ENCODE data around the gene RBPJL. TPM values are rescaled to one million over a fixed set of nuclear protein-coding genes. Genes with fewer than 3 reads are reported as not detected.
A peak's percentile ranks its signal among the peaks of the same experiment; 100 is the strongest.

RBPJL gene
- total RNA-seq, 1 experiment from 2014 or later, result not detected

DNA sequence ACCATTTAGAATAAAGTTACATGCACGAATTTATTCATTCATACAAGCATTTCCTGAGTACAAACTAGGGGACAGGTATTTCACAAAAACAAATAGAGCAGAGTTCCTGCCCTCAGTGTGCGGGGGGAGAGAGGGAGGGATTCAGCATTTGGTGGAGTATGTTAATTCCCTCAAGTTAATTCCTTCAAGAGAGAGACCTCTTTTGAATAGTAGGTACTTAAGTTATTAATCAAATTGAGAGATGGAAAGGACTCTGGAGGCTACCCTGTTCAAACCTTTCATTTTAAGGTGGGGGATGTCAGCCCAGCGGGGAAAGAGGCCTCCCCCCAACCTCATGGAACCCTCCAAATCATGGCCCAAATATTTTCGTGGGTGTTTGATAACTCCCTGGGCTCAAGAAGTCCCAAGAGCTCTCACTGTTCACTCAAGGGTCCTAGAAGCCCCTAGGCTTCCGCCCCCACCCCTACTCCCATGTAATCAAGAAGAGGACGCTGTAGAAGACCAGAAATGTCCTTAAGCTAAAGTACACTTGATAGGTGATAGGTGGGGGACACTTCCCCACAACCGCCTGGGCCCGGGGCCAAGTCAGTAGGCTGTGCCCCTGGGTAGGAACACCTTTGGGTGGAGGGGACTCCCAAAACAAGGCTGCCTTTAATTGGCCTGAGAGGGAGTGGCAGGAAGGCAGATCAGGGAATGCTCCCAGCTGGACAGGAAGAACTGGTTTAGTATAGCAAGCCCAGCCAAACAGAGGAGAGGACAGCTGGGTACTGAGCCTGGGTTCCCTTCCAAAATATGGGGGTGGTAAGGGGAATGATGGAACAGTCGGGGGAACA is 38.7 kb downstream of the RBPJL start:
- no peaks in the 10 kb centered on the region for H3K9me2 ChIP-seq (ENCODE audit: insufficient read depth)
- TF ChIP-seq, protein P1, sequence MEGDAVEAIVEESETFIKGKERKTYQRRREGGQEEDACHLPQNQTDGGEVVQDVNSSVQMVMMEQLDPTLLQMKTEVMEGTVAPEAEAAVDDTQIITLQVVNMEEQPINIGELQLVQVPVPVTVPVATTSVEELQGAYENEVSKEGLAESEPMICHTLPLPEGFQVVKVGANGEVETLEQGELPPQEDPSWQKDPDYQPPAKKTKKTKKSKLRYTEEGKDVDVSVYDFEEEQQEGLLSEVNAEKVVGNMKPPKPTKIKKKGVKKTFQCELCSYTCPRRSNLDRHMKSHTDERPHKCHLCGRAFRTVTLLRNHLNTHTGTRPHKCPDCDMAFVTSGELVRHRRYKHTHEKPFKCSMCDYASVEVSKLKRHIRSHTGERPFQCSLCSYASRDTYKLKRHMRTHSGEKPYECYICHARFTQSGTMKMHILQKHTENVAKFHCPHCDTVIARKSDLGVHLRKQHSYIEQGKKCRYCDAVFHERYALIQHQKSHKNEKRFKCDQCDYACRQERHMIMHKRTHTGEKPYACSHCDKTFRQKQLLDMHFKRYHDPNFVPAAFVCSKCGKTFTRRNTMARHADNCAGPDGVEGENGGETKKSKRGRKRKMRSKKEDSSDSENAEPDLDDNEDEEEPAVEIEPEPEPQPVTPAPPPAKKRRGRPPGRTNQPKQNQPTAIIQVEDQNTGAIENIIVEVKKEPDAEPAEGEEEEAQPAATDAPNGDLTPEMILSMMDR (IDR thresholded peaks at IDR 0.05 in 2 of 3, conservative IDR thresholded peaks at IDR 0.05 in 1 of 3; ENCODE audit: borderline replicate concordance in 1 of 3, insufficient read depth in 1 of 3, low read depth in 2 of 3, low read length in 2 of 3), result no peak
- peak; percentile 64 for TF ChIP-seq POLR2AphosphoS5 (IDR thresholded peaks at IDR 0.05; ENCODE audit: low read depth, low read length)
- H3K27ac ChIP-seq (ENCODE audit: low read depth, low read length), result peak overlapping the region; percentile 82
- RAD21 ChIA-PET (ENCODE audit: low non-redundant PET in 1 of 2, low total read pairs in 2 of 2, uncharacterized antibody in 2 of 2, unreplicated experiment in 2 of 2), result no interaction called here
- H3K27me3 ChIP-seq (ENCODE audit: insufficient read depth, low read length), result no peaks in the 10 kb centered on the region
- ATAC-seq (peak; percentile 37), DNase-seq (ENCODE audit: low read depth, low spot score) (no peak)
- peaks cover 73 to 83% of the 10 kb centered on the region in 2 experiments for H3K4me1 ChIP-seq (ENCODE audit: control insufficient read depth in 1 of 2, insufficient read depth in 2 of 2, low read length in 2 of 2)
- POLR2A ChIA-PET, result interaction anchor here (0.6 to 4.7 kb wide), 9 partner anchors 8 to 91 kb away, joined by 3 to 55 read pairs (median 4); partner anchors contain the start of gene SYS1
- H3K4me3 ChIP-seq (replicated peaks in 1 of 2; ENCODE audit: low read depth in 1 of 2, low read length in 2 of 2), result peak overlapping the region; percentile 82 to 84
- BruUV-seq (replicated peaks), result no TSS peak
- H4K20me1 ChIP-seq (ENCODE audit: insufficient read depth), result no peaks in the 10 kb centered on the region
- peaks cover 78% of the 10 kb centered on the region for H3K79me2 ChIP-seq (ENCODE audit: insufficient read depth, low read length)
- peaks cover 0 to 5% of the 10 kb centered on the region in 2 experiments; a peak in 1 of 4 replicates for H3K36me3 ChIP-seq (ENCODE audit: control insufficient read depth in 1 of 2, insufficient read depth in 2 of 2, low read length in 2 of 2)
- H3K9me3 ChIP-seq (ENCODE audit: control insufficient read depth in 1 of 2, insufficient read depth in 1 of 2, low read depth in 1 of 2, low read length in 2 of 2), result no peaks in the 10 kb centered on the region
- H3K4me2 ChIP-seq (ENCODE audit: low read length), result peak overlapping the region; percentile 91
- peak overlapping the region; percentile 80 for H3K9ac ChIP-seq (ENCODE audit: low read length)
- H2AFZ ChIP-seq (ENCODE audit: low read depth, low read length, poor library complexity, severe bottlenecking), result no peak overlapping the region
- intact Hi-C loops (cut with micrococcal nuclease), result no loop called here
- CTCF ChIA-PET, result interaction anchor here (0.9 to 1.3 kb wide), 2 partner anchors 29 to 34 kb away, joined by 3 to 4 read pairs; no protein-coding TSS in a partner anchor

DNA sequence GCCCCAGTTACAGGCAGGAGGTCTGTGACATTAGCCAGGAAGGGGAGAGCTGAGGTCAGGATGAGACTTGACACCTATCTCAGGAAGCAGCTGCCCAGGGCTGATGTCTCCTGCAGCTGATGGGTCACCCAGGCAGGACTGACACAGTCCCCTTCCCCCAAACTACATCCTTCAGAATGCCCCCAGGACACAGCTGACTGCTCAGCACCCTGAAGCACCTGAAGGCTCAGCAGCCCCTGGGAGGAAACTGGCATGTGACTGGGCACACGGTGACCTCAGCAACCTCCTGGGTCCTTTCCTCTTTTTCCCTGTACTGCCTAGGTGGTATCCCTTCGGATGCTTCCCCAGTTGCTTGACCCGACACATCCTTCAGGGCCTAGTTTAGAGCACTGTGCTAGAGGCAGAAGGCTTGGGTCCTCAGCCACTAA is 39.7 kb downstream of the RBPJL start:
- POLR2A ChIA-PET, result interaction anchor here (0.9 to 4.7 kb wide), 8 partner anchors 9 to 90 kb away, joined by 3 to 55 read pairs (median 6); partner anchors contain the start of gene SYS1
- H3K27ac ChIP-seq (ENCODE audit: low read depth, low read length), result peak overlapping the region; percentile 82
- H2AFZ ChIP-seq (ENCODE audit: low read depth, low read length, poor library complexity, severe bottlenecking), result no peak overlapping the region
- intact Hi-C loops (cut with micrococcal nuclease), result no loop called here
- peak overlapping the region; percentile 82 to 84 for H3K4me3 ChIP-seq (replicated peaks in 1 of 2; ENCODE audit: low read depth in 1 of 2, low read length in 2 of 2)
- no peak for DNase-seq (ENCODE audit: low read depth, low spot score)
- H3K9ac ChIP-seq (ENCODE audit: low read length), result peak overlapping the region; percentile 80
- no TSS peak for BruUV-seq (replicated peaks)
- H3K4me1 ChIP-seq (ENCODE audit: control insufficient read depth in 1 of 2, insufficient read depth in 2 of 2, low read length in 2 of 2), result peaks cover 63 to 73% of the 10 kb centered on the region in 2 experiments
- TF ChIP-seq, protein P1 (IDR thresholded peaks at IDR 0.05 in 2 of 3, conservative IDR thresholded peaks at IDR 0.05 in 1 of 3; ENCODE audit: borderline replicate concordance in 1 of 3, insufficient read depth in 1 of 3, low read depth in 2 of 3, low read length in 2 of 3), result no peak
- TF ChIP-seq JUND (IDR thresholded peaks at IDR 0.05), result no peak
- TF ChIP-seq, protein P2, sequence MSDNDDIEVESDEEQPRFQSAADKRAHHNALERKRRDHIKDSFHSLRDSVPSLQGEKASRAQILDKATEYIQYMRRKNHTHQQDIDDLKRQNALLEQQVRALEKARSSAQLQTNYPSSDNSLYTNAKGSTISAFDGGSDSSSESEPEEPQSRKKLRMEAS (IDR thresholded peaks at IDR 0.05), result no peak
- no peak for TF ChIP-seq CBX3 (IDR thresholded peaks at IDR 0.05; ENCODE audit: low read depth)
- TF ChIP-seq FOSL1 (IDR thresholded peaks at IDR 0.05; ENCODE audit: low read depth), result no peak
- TF ChIP-seq SRF (IDR thresholded peaks at IDR 0.05; ENCODE audit: low read depth), result no peak
- no peak for TF ChIP-seq ELF1 (IDR thresholded peaks at IDR 0.05; ENCODE audit: borderline replicate concordance, low read depth)
- H3K79me2 ChIP-seq (ENCODE audit: insufficient read depth, low read length), result peaks cover 68% of the 10 kb centered on the region
- no peaks in the 10 kb centered on the region for H4K20me1 ChIP-seq (ENCODE audit: insufficient read depth)
- ATAC-seq, result no peak
- no peaks in the 10 kb centered on the region for H3K9me2 ChIP-seq (ENCODE audit: insufficient read depth)
- RAD21 ChIA-PET (ENCODE audit: low non-redundant PET in 1 of 2, low total read pairs in 2 of 2, uncharacterized antibody in 2 of 2, unreplicated experiment in 2 of 2), result interaction anchor here in 1 of 2 experiments (1.2 kb wide), 1 partner anchor 9 kb away, joined by 3 read pairs; no protein-coding TSS in a partner anchor
- no peaks in the 10 kb centered on the region; a peak in 1 of 4 replicates for H3K36me3 ChIP-seq (ENCODE audit: control insufficient read depth in 1 of 2, insufficient read depth in 2 of 2, low read length in 2 of 2)
- H3K9me3 ChIP-seq (ENCODE audit: control insufficient read depth in 1 of 2, insufficient read depth in 1 of 2, low read depth in 1 of 2, low read length in 2 of 2), result no peaks in the 10 kb centered on the region
- peak overlapping the region; percentile 91 for H3K4me2 ChIP-seq (ENCODE audit: low read length)
- CTCF ChIA-PET, result interaction anchor here (0.9 to 1.8 kb wide), 2 partner anchors 17 to 35 kb away, joined by 3 to 7 read pairs; partner anchors contain the start of gene SYS1
- H3K27me3 ChIP-seq (ENCODE audit: insufficient read depth, low read length), result no peaks in the 10 kb centered on the region
